NCI-H526 (cell line): Measurements from ENCODE around the gene RUFY1.
A peak's percentile ranks its signal among the peaks of the same experiment; 100 is the strongest.
"Not testable (repeated sequence)": the region's sequence is repeated elsewhere in the genome, so short reads cannot be mapped to it uniquely, and the experiment has no call there.

Source experiments
- DNase-seq, 2 experiments: peaks; one replicate each; lab custom pipeline; 2025; lab: John Stamatoyannopoulos, UW

RUFY1 gene

DNA sequence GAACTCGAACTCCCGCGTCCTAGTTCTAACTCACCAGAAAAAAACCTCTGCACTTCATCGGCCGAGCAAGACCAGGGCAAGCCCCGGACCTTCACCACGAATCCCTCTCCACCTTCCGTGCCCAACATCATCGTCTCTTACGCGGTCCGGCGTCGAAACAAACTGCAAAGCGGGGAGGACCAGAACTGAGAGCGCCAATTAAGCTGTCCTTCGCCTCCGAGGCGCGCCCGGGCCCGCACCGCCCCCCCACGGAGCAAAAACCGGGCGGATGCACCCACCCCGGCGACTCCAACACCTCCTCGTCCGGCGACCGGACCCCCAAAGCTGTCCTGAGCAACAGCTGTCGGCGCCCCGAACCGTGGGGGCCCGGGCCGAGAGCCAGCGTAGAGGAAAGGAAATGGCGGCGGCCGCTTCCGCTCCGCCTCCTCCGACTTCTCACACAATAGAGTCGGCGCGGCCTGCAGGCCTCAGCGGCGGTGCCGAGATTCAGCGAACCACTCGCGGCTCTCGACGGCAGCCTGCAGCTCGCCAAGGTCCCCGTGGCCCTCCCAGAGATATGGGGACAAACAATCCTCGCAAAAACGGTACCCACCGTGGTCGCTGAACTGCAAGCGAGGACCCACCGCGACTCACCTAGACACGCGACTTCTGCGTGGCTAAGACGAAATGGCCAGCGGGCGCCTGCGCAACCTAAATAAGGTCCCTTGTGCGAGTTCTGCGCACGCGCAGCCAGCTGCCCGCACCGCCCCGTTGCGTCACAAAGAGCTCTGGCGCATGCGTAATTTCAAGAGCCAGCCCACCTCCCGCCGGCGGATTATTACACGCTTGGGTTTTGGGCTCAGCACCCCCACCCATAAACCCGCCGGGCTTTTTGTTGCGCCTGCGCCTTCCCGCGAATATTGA, 72.9 kb downstream of the RUFY1 start, which contains the start of gene HNRNPH1:
TSS of gene HNRNPH1 (minus strand) at position 669 of the 903 bp plus-strand sequence. CDS start at position 131, 538 bp downstream.
- peak; percentile 94 to 98 for DNase-seq

DNA sequence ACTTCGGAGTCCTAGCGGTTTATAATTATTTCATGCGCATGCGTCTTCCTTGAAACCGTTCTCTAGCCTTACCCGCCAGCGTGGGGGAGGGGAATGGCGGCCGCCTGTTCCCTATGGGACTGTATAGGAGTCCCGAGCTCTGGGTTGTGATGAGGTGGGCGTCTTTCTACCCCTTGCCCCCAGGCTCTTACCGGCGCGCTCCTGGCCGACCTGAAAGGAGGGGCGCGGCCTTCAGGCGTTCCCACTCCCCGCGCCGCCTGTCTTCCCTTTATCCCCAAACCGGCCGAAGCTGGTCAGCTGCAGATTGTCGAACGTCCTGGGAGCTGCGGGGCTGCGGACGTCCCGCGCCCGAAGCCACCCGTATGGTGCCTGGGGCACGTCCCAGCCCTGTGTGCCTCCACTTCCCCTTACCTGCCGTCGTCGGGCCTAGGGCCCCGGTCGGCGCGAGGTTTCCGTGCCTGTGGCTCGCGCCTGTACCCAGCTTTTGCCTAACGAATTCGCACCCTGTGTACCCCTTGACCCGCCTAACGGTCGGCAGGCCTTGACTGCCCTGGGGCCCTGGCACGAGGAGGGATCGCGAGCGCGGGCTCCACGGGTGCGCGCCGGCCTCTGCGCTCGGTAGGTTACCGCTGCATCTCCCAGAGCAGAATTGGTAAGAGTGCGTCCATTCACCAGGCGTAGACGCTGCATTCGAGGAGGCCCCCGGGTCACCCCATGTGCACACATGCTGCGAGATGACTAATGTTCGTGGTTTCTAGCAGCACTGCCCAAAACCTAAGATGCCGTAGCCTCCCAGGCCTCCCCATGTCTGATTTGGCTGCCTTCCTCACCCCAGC, 73.8 kb downstream of the RUFY1 start:
- peak in 1 of 2 experiments; percentile 52 for DNase-seq

DNA sequence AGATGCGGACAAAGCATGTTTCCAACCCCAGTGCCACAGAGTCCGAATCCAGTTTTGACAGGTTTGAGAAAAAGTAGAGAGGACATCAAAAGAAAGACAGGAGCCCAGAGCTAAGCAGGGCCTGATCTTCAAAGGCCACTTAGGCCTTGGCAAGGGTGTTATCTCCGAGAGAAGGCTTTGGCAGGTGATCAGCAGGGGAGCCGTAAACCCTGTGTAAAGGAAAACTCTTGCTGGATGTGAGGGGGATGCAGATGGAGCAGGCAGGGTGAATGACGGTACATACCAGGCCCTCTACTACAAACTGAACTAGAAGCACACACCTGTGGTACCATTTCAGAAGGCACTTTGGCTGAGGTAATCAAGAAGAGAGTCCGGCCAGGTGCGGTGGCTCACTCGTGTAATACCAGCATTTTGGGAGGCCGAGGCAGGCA, 74.5 kb downstream of the RUFY1 start:
- DNase-seq = no peak

DNA sequence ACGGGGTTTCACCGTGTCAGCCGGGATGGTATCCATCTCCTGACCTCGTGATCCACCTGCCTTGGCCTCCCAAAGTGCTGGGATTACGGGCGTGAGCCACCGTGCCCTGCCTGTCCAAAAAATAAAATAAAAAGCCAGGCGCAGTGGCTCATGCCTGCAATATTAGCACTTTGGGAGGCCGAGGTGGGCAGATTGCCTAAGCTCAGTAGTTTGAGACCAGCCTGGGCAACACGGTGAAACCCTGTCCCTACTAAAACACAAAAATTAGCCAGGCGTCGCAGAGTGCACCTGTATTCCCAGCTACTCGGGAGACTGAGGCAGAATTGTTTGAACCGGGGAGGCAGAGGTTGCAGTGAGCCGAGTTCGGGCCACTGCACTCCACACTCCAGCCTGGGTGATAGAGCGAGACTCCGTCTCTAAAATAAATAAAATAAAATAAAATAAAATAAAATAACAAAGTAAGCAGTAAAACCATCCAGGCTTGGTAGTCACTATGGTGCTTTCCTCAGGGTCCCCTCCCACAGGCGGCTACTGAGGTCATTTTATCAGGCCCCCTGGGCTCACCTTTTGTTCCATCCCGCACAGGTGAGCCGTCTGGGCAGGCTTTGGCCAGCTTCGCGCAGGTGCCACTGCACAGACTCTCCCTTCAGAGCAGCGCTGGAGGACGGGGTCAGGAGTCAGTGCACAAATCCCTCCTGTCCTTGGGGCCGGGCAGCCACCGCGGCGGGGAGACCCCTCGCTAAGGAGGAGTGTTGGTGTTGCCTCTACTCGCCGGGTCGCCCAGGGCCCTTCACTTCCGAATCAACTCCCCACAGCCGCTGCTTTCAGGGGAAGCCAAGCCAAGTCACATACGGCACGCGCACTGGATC, 83.4 kb downstream of the RUFY1 start:
- not testable (repeated sequence) for DNase-seq

DNA sequence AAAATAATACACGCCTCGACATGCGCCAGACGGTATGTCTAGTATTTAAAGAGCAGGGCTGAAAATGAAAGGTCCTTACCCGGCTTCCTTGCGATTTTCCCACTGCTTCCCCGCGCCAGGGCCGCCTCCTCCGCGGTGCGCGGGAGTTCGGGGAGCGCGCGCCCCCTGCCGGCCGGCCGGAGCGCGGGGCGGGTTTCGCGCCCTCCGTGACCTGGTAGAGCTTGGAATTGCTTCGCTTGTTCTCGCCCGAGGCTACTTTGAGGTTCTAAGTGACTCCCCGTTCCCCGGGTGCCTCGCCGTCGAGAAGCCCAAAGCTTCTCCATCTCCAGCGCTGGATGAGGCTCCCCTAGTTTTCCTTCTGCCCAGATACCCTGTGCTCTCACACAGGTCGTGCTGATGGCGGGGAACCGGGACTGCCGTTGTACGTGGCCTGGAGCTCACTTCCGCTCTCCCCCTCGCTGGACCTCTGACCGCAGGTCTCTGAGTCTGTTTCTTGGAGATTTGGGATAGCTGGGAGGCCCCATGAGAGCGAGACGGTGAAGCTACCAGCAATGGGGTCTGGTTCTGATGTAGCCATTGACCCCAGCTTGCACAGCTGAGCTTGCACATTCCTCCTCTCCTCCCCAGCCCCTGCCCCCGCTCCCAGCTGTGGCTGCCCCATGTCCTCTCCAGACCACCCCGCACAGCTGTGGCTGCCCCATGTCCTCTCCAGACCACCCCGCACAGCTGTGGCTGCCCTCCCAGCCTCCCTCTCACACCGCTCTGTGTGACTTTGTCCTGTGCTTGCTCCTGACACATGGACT, 84.2 kb downstream of the RUFY1 start:
- not testable (repeated sequence) for DNase-seq

DNA sequence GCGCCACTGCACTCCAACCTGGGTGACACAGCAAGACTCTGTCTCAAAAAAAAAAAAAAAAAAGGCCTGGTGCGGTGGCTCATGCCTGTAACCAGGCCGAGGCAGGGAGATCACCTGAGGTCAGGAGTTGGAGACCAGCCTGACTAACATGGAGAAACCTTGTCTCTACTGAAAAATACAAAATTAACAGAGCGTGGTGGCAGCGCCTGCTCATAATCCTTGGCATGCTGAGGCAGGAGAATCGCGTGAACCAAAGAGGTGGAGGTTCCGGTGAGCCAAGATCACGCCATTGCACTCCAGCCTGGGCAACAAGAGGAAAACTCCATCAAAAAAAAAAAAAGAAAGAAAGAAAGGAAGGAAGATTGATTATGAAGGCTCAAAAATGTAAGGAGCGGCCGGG, 88.9 kb downstream of the RUFY1 start:
- DNase-seq = not testable (repeated sequence)

DNA sequence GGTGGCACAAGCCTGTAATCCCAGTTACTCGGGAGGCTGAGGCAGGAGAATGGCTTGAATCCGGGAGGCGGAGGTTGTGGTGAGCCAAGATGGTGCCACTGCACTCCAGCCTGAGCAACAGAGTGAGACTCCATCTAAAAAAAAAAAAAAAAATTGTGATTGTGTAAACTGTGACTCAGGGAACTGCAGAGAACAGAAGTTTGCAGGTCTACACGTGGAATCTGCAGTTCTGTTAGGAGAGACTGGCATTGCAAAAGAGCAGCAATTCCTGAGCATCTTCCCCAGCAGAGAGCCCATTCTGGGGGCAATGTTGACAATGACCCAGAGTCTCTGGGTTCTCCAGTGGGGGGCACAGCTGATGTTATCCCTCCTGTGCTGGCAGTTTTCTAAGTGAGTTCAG, 91.4 kb downstream of the RUFY1 start:
- not testable (repeated sequence) for DNase-seq

DNA sequence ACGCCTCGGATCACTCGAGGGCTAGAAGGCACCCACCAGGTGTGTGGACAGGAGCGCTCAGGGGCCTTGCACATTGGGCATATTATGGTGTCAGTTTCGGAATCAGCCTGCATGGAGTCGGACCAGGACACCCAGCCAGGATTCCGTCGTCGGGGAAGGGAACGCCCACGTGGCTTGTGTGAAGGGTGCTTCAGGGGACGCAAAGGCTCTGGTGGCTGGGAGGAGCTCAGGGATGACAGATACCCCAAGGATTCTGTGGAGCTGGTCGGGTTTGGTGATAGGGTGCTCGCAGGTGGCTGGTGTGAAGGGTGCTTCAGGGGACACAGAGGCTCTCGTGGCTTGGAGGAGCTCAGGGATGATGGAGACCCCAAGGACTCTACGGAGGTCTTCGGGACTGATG, 92.3 kb downstream of the RUFY1 start:
- DNase-seq = not testable (repeated sequence)

DNA sequence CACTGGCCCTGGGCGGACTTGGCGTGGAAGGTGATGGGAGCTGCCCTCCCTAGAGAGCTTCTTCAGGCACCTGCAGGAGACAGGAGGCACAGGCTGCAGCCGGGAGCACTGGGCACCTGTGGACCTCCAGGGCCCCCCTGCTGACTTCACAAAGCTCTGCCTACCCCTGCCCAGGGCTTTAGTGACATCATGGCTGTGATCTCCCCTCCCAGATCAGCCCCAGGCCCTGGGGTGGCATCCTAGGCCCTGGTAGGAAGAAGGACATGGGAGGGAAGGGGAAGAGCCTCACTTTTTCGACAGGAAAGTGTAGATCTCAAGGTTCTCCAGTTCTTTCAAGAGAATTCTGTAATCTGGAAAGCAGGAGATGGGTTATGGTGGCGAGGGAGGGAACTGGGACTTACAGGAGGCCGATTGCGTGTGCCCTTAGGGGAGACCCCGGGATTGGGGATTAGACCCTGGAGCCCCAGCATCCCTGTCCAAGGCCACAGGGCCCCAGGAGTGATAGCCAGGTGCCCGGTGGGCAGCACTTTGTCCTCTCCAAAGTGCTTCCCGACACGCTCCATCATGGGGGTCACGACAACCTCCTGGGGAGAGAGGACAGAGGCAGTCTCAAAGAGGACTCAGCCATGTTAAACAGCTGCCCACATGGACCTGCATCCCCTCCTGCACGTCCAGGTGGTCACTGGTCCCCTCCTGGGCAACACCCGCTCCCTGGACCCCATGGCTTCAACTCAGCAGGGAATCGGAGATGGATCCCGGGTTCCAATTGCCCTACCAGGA, 93.0 kb downstream of the RUFY1 start:
- DNase-seq = not testable (repeated sequence)

DNA sequence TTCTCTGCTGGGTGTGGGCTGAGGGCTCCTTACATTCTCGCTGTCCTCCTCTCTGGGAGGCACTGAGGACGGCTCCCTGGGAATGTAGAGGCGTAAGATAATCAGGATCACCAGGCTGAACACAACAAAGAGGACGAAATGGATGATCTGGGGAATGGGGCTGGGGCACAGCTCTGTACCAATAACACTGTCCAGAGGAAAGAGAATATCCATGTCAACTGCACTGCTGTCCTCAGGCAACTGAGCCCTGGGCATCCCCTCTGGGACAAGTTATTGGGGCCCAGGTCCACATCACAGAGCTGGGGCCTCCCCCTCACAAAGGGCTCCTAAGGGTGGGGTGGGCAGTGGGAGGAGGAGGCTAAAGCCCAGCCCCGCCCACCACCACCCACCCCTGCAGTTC, 94.4 kb downstream of the RUFY1 start:
- DNase-seq = not testable (repeated sequence)

DNA sequence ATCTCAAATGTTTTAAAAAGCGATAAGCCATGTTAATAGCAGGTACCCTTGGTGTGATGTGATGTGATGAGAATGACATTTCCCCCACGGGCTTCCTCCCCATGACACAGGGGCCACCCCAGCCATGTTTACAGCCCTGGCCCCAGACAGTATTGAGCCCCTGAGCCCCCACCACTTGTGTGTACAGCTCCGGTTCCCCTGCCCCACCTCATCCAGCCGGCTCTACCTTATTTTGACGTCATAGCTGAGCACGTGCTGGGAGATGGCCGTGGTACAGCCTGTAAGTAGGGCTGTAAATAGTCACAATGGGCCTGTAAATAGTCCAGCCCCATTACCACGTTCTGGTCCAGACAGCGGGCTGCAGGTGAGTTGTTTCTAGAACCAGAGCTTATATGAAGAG, 98.1 kb downstream of the RUFY1 start:
- no peak for DNase-seq

DNA sequence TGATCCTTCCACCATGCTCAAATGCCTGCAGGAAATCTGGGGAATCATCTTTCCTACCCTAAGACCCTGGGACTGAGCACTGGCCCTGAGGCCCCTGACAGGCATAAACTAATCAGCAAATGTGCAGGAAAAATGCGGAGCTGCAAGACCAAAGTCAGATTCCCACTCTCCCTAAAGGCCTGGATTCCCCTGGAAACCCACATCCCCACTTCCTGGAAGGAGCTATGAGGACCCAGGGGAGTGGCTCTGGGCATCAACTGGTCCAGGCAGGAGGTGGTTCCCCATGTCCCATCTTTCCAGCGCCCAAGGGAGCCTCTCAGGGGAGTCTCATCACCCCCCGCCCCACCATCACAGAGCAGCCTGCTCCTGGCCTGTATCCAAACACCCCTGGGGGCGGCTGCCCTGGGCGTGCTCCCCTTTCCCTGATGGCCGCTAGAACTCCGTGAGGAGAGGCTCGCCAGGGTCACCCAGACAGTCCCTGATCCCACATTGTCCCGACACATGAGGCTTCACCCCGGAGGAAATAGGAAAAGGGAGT, 98.9 kb downstream of the RUFY1 start:
- not testable (repeated sequence) for DNase-seq

DNA sequence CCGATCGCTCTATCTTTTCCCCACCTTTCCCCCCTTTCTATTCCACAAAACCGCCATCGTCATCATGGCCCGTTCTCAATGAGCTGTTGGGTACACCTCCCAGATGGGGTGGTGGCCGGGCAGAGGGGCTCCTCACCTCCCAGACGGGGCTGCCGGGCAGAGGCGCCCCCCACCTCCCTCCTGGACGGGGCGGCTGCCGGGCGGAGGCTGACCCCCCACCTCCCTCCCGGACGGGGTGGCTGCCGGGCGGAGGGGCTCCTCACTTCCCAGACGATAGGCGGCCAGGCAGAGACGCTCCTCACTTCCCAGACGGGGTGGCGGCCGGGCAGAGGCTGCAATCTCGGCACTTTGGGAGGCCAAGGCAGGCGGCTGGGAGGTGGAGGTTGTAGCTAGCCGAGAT, 99.9 kb downstream of the RUFY1 start:
- DNase-seq = not testable (repeated sequence)

DNA sequence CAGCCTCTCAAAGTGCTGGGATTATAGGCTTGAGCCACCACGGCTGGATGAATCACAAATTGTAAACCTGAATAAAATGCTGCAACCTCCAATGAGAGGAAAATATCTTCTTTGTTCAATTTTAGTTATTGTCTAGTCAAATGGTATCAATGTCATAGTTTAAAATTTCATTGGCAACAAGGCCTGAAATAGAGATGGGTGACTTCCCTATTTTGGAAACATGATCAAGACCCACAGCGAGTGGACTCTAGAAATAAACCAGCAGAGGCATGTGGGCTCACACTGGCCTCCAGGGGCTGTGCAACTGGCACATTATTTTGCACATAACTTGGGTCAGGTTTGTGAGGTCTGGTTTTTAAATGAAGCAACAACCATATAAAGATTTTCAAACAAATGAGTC, 102.8 kb downstream of the RUFY1 start:
- not testable (repeated sequence) for DNase-seq

DNA sequence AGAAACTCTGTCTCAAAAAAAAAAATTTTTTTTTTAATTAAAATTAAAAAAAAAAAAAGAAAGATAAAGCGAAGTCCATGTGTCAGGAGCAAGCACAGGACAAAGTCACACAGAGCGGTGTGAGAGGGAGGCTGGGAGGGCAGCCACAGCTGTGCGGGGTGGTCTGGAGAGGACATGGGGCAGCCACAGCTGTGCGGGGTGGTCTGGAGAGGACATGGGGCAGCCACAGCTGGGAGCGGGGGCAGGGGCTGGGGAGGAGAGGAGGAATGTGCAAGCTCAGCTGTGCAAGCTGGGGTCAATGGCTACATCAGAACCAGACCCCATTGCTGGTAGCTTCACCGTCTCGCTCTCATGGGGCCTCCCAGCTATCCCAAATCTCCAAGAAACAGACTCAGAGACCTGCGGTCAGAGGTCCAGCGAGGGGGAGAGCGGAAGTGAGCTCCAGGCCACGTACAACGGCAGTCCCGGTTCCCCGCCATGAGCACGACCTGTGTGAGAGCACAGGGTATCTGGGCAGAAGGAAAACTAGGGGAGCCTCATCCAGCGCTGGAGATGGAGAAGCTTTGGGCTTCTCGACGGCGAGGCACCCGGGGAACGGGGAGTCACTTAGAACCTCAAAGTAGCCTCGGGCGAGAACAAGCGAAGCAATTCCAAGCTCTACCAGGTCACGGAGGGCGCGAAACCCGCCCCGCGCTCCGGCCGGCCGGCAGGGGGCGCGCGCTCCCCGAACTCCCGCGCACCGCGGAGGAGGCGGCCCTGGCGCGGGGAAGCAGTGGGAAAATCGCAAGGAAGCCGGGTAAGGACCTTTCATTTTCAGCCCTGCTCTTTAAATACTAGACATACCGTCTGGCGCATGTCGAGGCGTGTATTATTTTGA, 107.2 kb downstream of the RUFY1 start:
- DNase-seq = not testable (repeated sequence)

DNA sequence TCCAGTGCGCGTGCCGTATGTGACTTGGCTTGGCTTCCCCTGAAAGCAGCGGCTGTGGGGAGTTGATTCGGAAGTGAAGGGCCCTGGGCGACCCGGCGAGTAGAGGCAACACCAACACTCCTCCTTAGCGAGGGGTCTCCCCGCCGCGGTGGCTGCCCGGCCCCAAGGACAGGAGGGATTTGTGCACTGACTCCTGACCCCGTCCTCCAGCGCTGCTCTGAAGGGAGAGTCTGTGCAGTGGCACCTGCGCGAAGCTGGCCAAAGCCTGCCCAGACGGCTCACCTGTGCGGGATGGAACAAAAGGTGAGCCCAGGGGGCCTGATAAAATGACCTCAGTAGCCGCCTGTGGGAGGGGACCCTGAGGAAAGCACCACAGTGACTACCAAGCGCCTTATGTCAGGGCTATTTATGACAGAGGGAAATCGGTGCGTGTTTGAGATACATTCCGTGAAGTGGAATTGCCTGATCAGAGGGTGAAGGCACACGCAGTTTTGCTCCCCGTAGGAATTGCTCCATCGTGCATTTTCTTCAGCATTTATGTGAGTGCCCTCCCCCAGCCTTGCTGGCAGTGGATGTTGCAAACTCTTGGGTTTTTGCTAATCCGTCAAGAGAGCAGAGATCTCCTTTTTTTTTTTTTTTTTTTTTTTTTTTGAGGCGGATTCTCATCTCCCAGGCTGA, 108.0 kb downstream of the RUFY1 start:
- DNase-seq = not testable (repeated sequence)
